Peyer's patch (tissue), 4 donors: ENCODE measurements around the gene SCNN1A.

ENCODE experiments used
- POLR2A ChIP-seq, 2 donors: fragments of 450-650 bp; IDR thresholded peaks; one replicate each; pipeline ENCODE4 v1.5.1; 2017; ENCODE audit warnings: antibody characterized with exemption in 2 of 2, mild to moderate bottlenecking in 2 of 2, moderate library complexity in 2 of 2
- TF ChIP-seq, protein P1 (sequence below), 6 experiments: fragments of 450-650 bp in 4 of 6; fragments of 200-600 bp in 2 of 6; sonication (generic) in 1 of 6; IDR thresholded peaks; one replicate each; pipeline ENCODE4 v1.5.1; 2017 to 2019; ENCODE audit warnings: antibody characterized with exemption in 6 of 6, mild to moderate bottlenecking in 3 of 6, moderate library complexity in 1 of 6

DNA sequence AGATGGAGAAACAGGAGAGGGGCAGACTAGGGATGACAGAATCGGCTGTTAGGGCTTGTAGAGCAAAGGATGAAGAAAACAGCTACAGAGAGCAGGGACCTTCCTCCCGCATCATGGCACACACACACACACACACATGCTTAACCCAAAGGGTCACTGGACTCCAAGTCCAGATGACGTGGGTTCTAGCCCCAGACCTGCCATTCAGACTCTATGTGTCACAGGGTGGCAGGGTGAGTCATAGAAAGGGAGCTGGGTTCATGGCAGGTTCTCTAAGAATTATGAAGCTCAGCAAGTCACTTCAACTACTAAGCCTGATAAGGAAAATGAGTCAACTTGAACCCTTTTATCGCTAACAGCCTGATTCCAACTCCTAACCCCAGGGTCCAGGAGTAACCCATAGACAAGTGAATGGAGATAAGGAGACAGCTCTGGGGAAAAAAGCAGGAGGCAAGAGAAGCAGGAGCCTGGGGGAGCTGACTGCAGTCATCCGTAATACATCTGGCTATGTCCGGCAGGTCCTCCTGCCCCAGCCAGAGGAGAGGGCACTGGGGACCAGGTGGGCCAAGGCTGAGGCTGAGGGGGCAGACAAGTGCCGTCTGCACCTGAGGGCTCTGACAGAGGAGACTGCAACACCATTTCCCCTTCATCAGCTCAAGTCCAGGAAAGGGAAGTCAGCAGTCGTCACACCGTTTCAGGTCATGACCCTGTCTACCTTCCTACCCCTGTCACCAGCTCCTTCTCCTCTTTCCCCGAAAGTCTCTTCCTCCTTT lies 29.9 kb downstream of the SCNN1A start:
- TF ChIP-seq, protein P1, sequence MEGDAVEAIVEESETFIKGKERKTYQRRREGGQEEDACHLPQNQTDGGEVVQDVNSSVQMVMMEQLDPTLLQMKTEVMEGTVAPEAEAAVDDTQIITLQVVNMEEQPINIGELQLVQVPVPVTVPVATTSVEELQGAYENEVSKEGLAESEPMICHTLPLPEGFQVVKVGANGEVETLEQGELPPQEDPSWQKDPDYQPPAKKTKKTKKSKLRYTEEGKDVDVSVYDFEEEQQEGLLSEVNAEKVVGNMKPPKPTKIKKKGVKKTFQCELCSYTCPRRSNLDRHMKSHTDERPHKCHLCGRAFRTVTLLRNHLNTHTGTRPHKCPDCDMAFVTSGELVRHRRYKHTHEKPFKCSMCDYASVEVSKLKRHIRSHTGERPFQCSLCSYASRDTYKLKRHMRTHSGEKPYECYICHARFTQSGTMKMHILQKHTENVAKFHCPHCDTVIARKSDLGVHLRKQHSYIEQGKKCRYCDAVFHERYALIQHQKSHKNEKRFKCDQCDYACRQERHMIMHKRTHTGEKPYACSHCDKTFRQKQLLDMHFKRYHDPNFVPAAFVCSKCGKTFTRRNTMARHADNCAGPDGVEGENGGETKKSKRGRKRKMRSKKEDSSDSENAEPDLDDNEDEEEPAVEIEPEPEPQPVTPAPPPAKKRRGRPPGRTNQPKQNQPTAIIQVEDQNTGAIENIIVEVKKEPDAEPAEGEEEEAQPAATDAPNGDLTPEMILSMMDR (IDR thresholded peaks at IDR 0.05): no peak
- peak in 1 of 2 donors; percentile 46 for TF ChIP-seq POLR2A (IDR thresholded peaks at IDR 0.05)
